HG02973 (cell line): Measurements from ENCODE around the gene SPDYE4.

ENCODE experiments used
- ATAC-seq: cut with Tn5 transposase; IDR thresholded peaks from one replicate; pipeline ENCODE4 v1.9.1; 2021; ENCODE audit warnings: moderate library complexity; ENCODE audit not compliant: unreplicated experiment

Gene SPDYE4

DNA sequence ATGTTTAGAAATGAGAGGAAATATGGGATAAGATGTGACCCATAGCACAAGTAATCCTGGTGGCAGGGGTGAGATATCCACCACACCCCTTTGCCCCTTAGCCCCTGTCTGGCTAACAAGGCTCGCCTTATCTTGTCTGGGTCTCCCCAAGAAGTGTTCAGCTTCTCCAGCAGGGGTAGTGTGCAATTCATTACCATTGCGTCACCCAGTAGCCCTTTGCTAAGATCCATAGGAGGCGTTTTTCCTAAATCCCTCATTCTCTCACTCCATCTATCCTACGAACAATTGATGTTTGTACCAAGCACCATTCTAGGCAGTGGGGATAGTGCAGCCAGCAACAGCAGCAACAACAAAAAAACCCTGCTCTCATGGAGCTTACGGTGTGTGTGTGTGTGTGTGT lies 44.5 kb downstream of the SPDYE4 start:
- no peak for ATAC-seq

DNA sequence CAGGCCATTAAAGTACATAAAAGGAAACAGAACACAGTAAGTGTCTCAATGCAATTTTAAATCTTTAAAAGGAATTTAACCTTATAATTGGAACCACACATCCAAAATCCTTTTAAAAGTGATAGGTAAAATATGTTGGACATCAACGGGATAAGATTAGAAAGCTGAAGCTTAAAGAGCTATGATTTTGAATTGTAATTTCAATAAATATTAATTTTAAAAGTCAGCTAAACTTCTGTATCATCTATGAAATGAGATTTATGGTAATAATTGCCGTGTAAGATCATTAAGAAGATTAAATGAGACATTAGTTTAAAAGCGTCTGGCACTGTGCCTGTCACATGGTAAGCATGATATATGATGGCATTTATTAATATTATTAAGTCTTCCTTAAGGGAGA lies 45.0 kb downstream of the SPDYE4 start:
- ATAC-seq: no peak

DNA sequence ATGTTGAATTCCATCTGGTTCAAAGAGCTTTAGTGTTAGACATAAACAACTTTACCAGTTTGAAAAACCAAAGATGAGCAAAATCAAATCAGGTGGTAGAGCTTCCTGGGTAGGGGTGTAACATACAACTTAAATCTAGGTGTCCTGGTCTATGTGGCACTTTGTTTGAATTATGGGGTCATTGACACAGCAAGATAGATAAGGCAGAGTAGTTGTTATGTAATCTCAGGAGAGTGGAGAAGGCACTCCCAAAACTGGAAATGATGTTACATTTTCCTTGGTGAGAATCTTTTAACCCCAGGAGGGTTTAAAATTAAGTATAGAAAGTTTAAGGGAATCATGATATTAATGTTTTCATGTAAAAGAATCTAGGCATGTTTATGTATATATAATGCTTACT lies 45.6 kb downstream of the SPDYE4 start:
- no peak for ATAC-seq

GRCh38 chr17:8711291-8711690 lies 47.1 kb downstream of the SPDYE4 start:
- no peak for ATAC-seq

- no peak for ATAC-seq
Measured at GRCh38 chr17:8710813-8711212, 47.5 kb downstream of the SPDYE4 start.

DNA sequence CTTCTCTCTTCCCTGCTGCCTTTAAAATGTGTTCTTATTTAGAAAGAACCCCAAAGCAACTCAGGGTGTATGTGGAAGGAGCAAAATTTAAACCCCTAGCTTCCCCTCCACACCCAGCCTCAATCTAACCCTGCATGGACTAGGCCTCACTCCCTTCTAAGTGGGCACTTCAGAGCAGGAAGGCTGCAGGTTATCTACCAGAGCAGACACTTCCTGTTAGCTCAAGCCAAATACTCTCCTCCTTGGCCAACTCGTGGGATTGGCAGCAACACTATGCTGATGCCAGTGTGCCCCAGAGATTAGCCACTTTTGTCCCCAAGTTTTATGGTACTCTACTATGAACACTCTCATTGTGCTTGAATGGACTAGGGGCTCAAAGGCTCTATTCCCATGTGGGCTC lies 49.3 kb downstream of the SPDYE4 start:
- ATAC-seq: no peak

DNA sequence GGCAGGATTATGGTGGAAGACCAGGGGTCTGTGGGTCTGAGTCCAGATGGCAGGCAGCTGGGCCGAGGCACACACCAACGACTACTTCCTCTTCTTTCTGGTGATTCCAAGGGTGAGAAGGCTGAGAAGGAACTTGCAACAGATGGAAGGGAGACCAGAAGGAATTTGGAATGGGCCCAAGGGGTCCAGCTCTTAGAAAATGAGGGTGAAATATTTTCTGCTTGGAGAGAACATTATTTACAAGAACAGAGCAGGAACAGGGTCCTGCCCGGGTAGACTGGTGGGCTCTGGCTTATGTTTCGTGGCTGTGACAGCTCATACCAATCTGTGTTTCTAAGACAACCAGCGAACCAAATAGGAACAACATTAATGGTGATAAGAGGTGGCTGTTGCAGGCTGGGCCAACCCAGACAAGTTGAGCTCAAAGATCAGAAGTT lies 50.3 kb downstream of the SPDYE4 start:
- no peak for ATAC-seq

DNA sequence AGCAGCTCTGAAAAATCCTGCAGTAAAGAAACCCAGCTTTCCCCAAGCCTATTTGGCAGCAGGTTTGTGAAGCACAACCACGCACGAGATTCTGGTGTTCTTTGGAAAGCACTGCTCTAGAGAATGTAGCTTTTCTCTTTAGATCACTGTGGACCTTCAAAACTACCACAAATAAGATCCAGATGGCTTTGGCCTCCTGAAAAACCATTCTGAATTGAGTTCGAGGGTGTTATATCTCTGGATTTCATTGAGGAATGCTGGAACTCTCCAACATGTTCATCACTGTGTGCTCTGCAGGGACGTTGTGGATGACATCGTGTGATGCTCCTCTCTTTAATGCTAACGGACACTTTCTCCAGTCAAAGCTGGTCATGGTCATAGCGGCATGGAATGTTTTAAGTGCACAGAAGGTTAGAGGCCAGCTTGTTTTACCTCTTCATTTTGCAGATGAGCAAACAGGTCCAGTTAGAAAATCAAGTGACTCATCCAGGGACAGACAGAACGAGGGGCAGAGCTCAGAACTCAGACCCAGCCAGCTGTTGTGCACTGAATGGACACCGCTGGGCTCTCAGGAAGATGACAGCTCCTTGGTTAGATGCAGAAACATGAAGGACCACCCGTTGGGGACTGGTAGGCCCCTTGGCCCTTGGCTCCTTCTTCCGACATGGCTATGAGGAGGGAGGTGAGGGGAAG lies 50.9 kb downstream of the SPDYE4 start:
- no peak for ATAC-seq

GRCh38 chr17:8706431-8706830 lies 51.9 kb downstream of the SPDYE4 start:
- no peak for ATAC-seq

DNA sequence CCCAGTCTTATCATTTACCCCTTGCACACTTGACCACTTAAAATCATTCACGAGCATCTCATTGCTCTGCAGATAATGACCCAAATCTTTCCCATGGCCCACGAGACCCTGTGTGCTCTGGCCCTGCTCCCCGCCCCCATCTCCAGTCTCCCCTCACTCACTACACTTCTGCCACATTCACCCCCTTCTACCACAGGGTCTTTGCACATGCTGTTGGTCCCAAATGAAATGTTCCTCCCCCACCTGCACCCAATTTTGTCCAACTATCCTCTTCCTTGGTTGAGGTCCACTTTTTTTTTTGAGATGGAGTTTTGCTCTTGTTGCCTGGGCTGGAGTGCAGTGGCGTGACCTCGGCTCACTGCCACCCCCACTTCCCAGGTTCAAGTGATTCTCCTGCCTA lies 52.9 kb downstream of the SPDYE4 start:
- no peak for ATAC-seq

GRCh38 chr17:8703001-8703400 lies 55.3 kb downstream of the SPDYE4 start:
- no peak for ATAC-seq

DNA sequence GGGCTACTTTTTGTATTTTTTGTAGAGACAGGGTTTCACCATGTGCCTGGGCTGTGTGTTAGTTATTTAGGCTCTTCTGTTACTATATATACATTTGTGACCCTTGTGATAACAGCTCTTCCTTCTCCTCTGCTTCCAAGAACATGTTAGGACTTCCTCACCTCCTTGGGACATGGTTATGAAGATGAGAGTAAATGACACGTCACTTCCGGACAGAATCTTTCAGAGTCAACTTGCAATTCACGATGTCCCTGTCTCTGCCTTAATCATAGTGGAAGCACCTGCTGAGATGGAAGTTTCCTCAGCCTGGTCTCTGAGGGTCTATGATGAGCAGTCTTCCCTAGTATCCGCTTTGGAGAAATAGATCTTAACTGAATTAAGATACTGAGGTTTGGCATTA lies 56.6 kb downstream of the SPDYE4 start:
- no peak for ATAC-seq

- ATAC-seq: no peak
Measured at GRCh38 chr17:8701221-8701620, 57.1 kb downstream of the SPDYE4 start.
